DMS53 (cell line): ENCODE measurements around the gene AFDN.
"Not testable (repeated sequence)": the region's sequence is repeated elsewhere in the genome, so short reads cannot be mapped to it uniquely, and the experiment has no call there.

Experiments used
- DNase-seq: peaks from one replicate; lab custom pipeline; 2025; lab: John Stamatoyannopoulos, UW

AFDN gene

GRCh38 chr6:168000198-168001028, 173.7 kb downstream of the AFDN start:
- DNase-seq = no peak

GRCh38 chr6:168001029-168001332, 174.3 kb downstream of the AFDN start:
- no peak for DNase-seq

- not testable (repeated sequence) for DNase-seq
These were observed 174.8 kb downstream of the AFDN start for GRCh38 chr6:168001514-168001913.

GRCh38 chr6:168002804-168003203, 176.1 kb downstream of the AFDN start:
- DNase-seq = no peak

GRCh38 chr6:168004023-168004422, 177.3 kb downstream of the AFDN start:
- DNase-seq = no peak

- DNase-seq = no peak
These were observed 178.2 kb downstream of the AFDN start for GRCh38 chr6:168004945-168005344.

- DNase-seq = no peak
These were observed 179.1 kb downstream of the AFDN start for GRCh38 chr6:168005796-168006195.

- DNase-seq = peak; percentile 16
These were observed 181.1 kb downstream of the AFDN start for GRCh38 chr6:168007592-168008338.

GRCh38 chr6:168009331-168009730, 182.6 kb downstream of the AFDN start:
- DNase-seq = no peak

- DNase-seq = no peak
These were observed 184.6 kb downstream of the AFDN start for GRCh38 chr6:168011291-168011690.

GRCh38 chr6:168012431-168013249, 185.9 kb downstream of the AFDN start:
- DNase-seq = no peak

- no peak for DNase-seq
These were observed 186.7 kb downstream of the AFDN start for GRCh38 chr6:168013250-168013915.

- DNase-seq = no peak
These were observed 187.7 kb downstream of the AFDN start for GRCh38 chr6:168014428-168014827.

GRCh38 chr6:168015009-168015408, 188.3 kb downstream of the AFDN start:
- no peak for DNase-seq

- no peak for DNase-seq
These were observed 188.9 kb downstream of the AFDN start for GRCh38 chr6:168015482-168016175.

GRCh38 chr6:168016176-168016620, 189.5 kb downstream of the AFDN start:
- no peak for DNase-seq

GRCh38 chr6:168016721-168017525, 190.2 kb downstream of the AFDN start:
- no peak for DNase-seq

GRCh38 chr6:168017629-168018028, 190.9 kb downstream of the AFDN start:
- no peak for DNase-seq

- no peak for DNase-seq
These were observed 192.0 kb downstream of the AFDN start for GRCh38 chr6:168018664-168019063.

- DNase-seq = no peak
These were observed 193.5 kb downstream of the AFDN start for GRCh38 chr6:168020242-168020641.

GRCh38 chr6:168021581-168021980, 194.9 kb downstream of the AFDN start:
- no peak for DNase-seq
